Fibroblast of skin of abdomen (primary cell): Measurements from ENCODE around the gene NECTIN1.
A peak's percentile ranks its signal among the peaks of the same experiment; 100 is the strongest.

Experiments
- DNase-seq: peaks from one replicate; pipeline ENCODE4 v3.0.0-alpha.2; 2013

The NECTIN1 gene

GRCh38 chr11:119671051-119671450 is 57.9 kb downstream of the NECTIN1 start:
- DNase-seq = peak; percentile 79

- no peak for DNase-seq
These were observed 59.5 kb downstream of the NECTIN1 start for GRCh38 chr11:119669487-119669886.

GRCh38 chr11:119668676-119669075 is 60.3 kb downstream of the NECTIN1 start:
- DNase-seq = no peak

GRCh38 chr11:119666463-119667131 is 62.4 kb downstream of the NECTIN1 start:
- peak; percentile 43 for DNase-seq

GRCh38 chr11:119666061-119666460 is 62.9 kb downstream of the NECTIN1 start:
- DNase-seq = no peak

- DNase-seq = no peak
These were observed 64.1 kb downstream of the NECTIN1 start for GRCh38 chr11:119664701-119665420.

GRCh38 chr11:119664063-119664572 is 64.9 kb downstream of the NECTIN1 start:
- DNase-seq = peak; percentile 14

GRCh38 chr11:119663279-119663678 is 65.7 kb downstream of the NECTIN1 start:
- no peak for DNase-seq

- no peak for DNase-seq
These were observed 67.8 kb downstream of the NECTIN1 start for GRCh38 chr11:119661226-119661625.

- DNase-seq = no peak
These were observed 68.9 kb downstream of the NECTIN1 start for GRCh38 chr11:119659971-119660723.

GRCh38 chr11:119652907-119653659 is 75.9 kb downstream of the NECTIN1 start:
- DNase-seq = no peak

- no peak for DNase-seq
These were observed 77.0 kb downstream of the NECTIN1 start for GRCh38 chr11:119651802-119652584.

GRCh38 chr11:119650251-119650650 is 78.7 kb downstream of the NECTIN1 start:
- no peak for DNase-seq

- no peak for DNase-seq
These were observed 81.7 kb downstream of the NECTIN1 start for GRCh38 chr11:119647254-119647653.

- no peak for DNase-seq
These were observed 84.0 kb downstream of the NECTIN1 start for GRCh38 chr11:119645018-119645417.

GRCh38 chr11:119644502-119644901 is 84.5 kb downstream of the NECTIN1 start:
- DNase-seq = no peak

- no peak for DNase-seq
These were observed 85.1 kb downstream of the NECTIN1 start for GRCh38 chr11:119643876-119644225.

GRCh38 chr11:119643212-119643875 is 85.7 kb downstream of the NECTIN1 start:
- DNase-seq = no peak

- no peak for DNase-seq
These were observed 86.8 kb downstream of the NECTIN1 start for GRCh38 chr11:119641983-119642745.

GRCh38 chr11:119640541-119640940 is 88.5 kb downstream of the NECTIN1 start:
- DNase-seq = no peak
